ENCODE measurements around the gene NANOS3.

GRCh38 chr19:13856497-13856896 is 20.4 kb upstream of the NANOS3 start:
- TF ChIP-seq CTCF (IDR thresholded peaks at IDR 0.05; ENCODE audit: insufficient read depth, low read length) (no peak), GABPA (IDR thresholded peaks at IDR 0.05; ENCODE audit: low read depth) (no peak), REST (IDR thresholded peaks at IDR 0.05; ENCODE audit: insufficient replicate concordance, low read depth) (no peak), SPI1 (IDR thresholded peaks at IDR 0.05; ENCODE audit: borderline replicate concordance, low read depth) (no peak), POLR2AphosphoS5 (IDR thresholded peaks at IDR 0.05; ENCODE audit: low read depth) (no peak)

Measured in HL-60 (cell line).